Vagina (tissue), 2 donors: ENCODE measurements around the gene CALD1. TPM values are rescaled to one million over a fixed set of nuclear protein-coding genes. Genes with fewer than 3 reads are reported as not detected.

Source experiments
- DNase-seq, 2 donors: peaks; one replicate each; pipeline ENCODE4 v3.0.0-alpha.2; 2017; ENCODE audit errors: extremely low spot score in 2 of 2
- H3K27ac ChIP-seq: fragments of 200-600 bp; sonication (generic); one replicate; pipeline ENCODE4 v1.5.1; 2019
- H3K27me3 ChIP-seq: fragments of 200-600 bp; sonication (generic); one replicate; pipeline ENCODE4 v1.5.1; 2019
- H3K36me3 ChIP-seq, 2 donors: fragments of 200-600 bp; sonication (generic); one replicate each; pipeline ENCODE4 v1.5.1; 2017 to 2019
- H3K4me1 ChIP-seq: fragments of 200-600 bp; sonication (generic); one replicate; pipeline ENCODE4 v1.5.1; 2019
- H3K4me3 ChIP-seq, 2 donors: fragments of 200-600 bp; sonication (generic); 1 replicate in 1 of 2; 2 replicates in 1 of 2; pipeline ENCODE4 v1.5.1; 2016 to 2019
- H3K9me3 ChIP-seq: fragments of 200-600 bp; sonication (generic); one replicate; pipeline ENCODE4 v1.5.1; 2019
- CTCF ChIP-seq, 3 experiments: fragments of 450-650 bp in 2 of 3; fragments of 200-600 bp in 1 of 3; sonication (generic) in 1 of 3; IDR thresholded peaks; one replicate each; pipeline ENCODE4 v1.5.1; 2017 to 2019; ENCODE audit warnings: antibody characterized with exemption in 3 of 3, mild to moderate bottlenecking in 2 of 3, moderate library complexity in 2 of 3
- POLR2A ChIP-seq, 2 donors: fragments of 450-650 bp; IDR thresholded peaks; one replicate each; pipeline ENCODE4 v1.6.1; 2017; ENCODE audit warnings: antibody characterized with exemption in 2 of 2, mild to moderate bottlenecking in 2 of 2, moderate library complexity in 2 of 2
- POLR2AphosphoS5 ChIP-seq, 2 donors: sonication (generic); formaldehyde crosslinking; IDR thresholded peaks; one replicate each; pipeline ENCODE4 v1.9.0; 2017; ENCODE audit warnings: antibody characterized with exemption in 2 of 2, mild to moderate bottlenecking in 2 of 2, low read depth in 1 of 2; ENCODE audit not compliant: insufficient read depth in 1 of 2
- intact Hi-C: fragments of 100-400 bp; cut with DNase I; formaldehyde crosslinking; loops from one replicate; pipeline ENCODE4 v1.15.1; 2023
- total RNA-seq: library from RNA; depleted of rRNA; stranded (reverse); fragments of >200 nt; gene quantifications from one replicate; pipeline ENCODE4 v1.2.3, GENCODE V29; 2016

CALD1 gene
- total RNA-seq, 1 donor from 2014 or later, result 343 TPM

- no peak for DNase-seq
- intact Hi-C loops, result loop anchor here (10.0 kb wide), 1 partner anchor 59 kb away; no protein-coding TSS in a partner anchor
Observed at GRCh38 chr7:134885967-134886352, 106.5 kb downstream of the CALD1 start.

GRCh38 chr7:134886353-134887057, 107.1 kb downstream of the CALD1 start:
- Histone ChIP-seq H3K36me3 (no peaks in the 10 kb centered on the region), H3K4me1 (peaks cover 42% of the 10 kb centered on the region), H3K27ac (peak overlapping the region; percentile 76), H3K4me3 (no peak overlapping the region), H3K9me3 (no peaks in the 10 kb centered on the region), H3K27me3 (no peaks in the 10 kb centered on the region)
- DNase-seq, result no peak
- TF ChIP-seq CTCF (IDR thresholded peaks at IDR 0.05) (no peak), POLR2A (IDR thresholded peaks at IDR 0.05) (no peak), POLR2AphosphoS5 (IDR thresholded peaks at IDR 0.05; ENCODE audit: insufficient read depth in 1 of 2, low read depth in 1 of 2) (no peak)
- intact Hi-C loops, result loop anchor here (10.0 kb wide), 1 partner anchor 58 kb away; no protein-coding TSS in a partner anchor

More at GRCh38 chr7:134885967-134886352, 106.5 kb downstream of the CALD1 start:
- no peaks in the 10 kb centered on the region for H3K9me3 ChIP-seq
- H3K27me3 ChIP-seq, result no peaks in the 10 kb centered on the region
- H3K36me3 ChIP-seq, result no peaks in the 10 kb centered on the region
- peak in 1 of 2 donors; percentile 59 for TF ChIP-seq POLR2AphosphoS5 (IDR thresholded peaks at IDR 0.05; ENCODE audit: insufficient read depth in 1 of 2, low read depth in 1 of 2)
- TF ChIP-seq CTCF (IDR thresholded peaks at IDR 0.05), result no peak
- no peak for TF ChIP-seq POLR2A (IDR thresholded peaks at IDR 0.05)
- H3K27ac ChIP-seq, result peak overlapping the region; percentile 76
- H3K4me1 ChIP-seq, result peaks cover 38% of the 10 kb centered on the region
- H3K4me3 ChIP-seq, result no peak overlapping the region

- peak overlapping the region; percentile 76 for H3K27ac ChIP-seq
- DNase-seq, result no peak
- TF ChIP-seq CTCF (IDR thresholded peaks at IDR 0.05) (no peak), POLR2AphosphoS5 (IDR thresholded peaks at IDR 0.05; ENCODE audit: insufficient read depth in 1 of 2, low read depth in 1 of 2) (no peak), POLR2A (IDR thresholded peaks at IDR 0.05) (no peak)
- intact Hi-C loops, result loop anchor here (10.0 kb wide), 1 partner anchor 57 kb away; no protein-coding TSS in a partner anchor
- no peak overlapping the region for H3K4me3 ChIP-seq
- no peaks in the 10 kb centered on the region for H3K36me3 ChIP-seq
- peaks cover 45% of the 10 kb centered on the region for H3K4me1 ChIP-seq
- H3K9me3 ChIP-seq, result no peaks in the 10 kb centered on the region
- H3K27me3 ChIP-seq, result no peaks in the 10 kb centered on the region
Observed at GRCh38 chr7:134887523-134887922, 108.1 kb downstream of the CALD1 start.

- Histone ChIP-seq H3K36me3 (no peaks in the 10 kb centered on the region), H3K27me3 (no peaks in the 10 kb centered on the region), H3K4me1 (peaks cover 52% of the 10 kb centered on the region), H3K9me3 (no peaks in the 10 kb centered on the region), H3K27ac (no peak overlapping the region), H3K4me3 (no peak overlapping the region)
- no peak for TF ChIP-seq POLR2A (IDR thresholded peaks at IDR 0.05)
- TF ChIP-seq POLR2AphosphoS5 (IDR thresholded peaks at IDR 0.05; ENCODE audit: insufficient read depth in 1 of 2, low read depth in 1 of 2), result no peak
- no peak for TF ChIP-seq CTCF (IDR thresholded peaks at IDR 0.05)
- intact Hi-C loops, result loop anchor here (10.0 kb wide), 1 partner anchor 57 kb away; no protein-coding TSS in a partner anchor
- no peak for DNase-seq
Observed at GRCh38 chr7:134888141-134888740, 108.8 kb downstream of the CALD1 start.
